IPS DF 4.7 (cell line): ENCODE measurements around the gene SORCS3.

Experiments
- DNase-seq: peaks from one replicate; pipeline ENCODE4 v3.0.0-alpha.2; 2013; ENCODE audit warnings: low spot score; ENCODE audit errors: extremely low read depth

The SORCS3 gene

GRCh38 chr10:104643303-104643663, 2.2 kb downstream of the SORCS3 start:
- DNase-seq: no peak

DNA sequence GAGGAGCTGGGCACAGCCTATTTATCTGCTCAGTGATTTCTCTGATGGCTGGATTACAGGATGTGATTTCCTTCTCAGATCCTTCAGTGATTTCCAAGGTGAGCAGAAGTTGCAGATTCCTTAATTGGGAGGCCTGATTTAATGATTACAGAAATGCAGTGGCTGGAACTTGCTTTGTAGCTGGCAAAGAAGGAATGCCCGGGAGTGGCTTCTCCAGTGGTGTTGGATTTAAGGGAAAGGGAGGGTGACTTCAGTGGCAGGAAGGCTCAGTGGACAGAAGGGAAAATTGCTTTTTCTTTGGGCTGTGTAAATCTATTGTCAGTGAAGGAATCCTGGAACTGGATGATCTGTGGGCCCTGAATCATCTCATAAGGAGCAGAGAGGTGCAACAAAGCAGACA, 5.1 kb downstream of the SORCS3 start:
- no peak for DNase-seq

GRCh38 chr10:104648421-104648820, 7.3 kb downstream of the SORCS3 start:
- no peak for DNase-seq

DNA sequence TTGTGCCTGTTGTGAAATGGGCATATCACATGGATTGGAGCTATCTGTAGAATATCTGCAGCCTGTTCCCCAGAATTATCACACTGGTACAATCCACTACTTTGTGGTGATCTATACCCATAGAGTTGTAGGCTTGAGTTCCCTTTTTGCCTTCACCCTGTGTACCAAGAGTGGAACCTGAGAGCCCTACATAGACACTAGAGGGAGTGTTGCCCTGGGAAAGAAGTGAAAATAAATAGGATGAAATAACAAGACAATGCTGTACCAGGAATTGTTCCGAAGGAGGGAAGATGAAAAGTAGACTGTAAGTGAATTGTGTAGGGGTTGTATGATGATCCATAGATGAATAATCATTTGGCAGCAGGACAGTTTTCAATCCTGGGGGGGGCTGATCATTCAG, 9.0 kb downstream of the SORCS3 start:
- no peak for DNase-seq

DNA sequence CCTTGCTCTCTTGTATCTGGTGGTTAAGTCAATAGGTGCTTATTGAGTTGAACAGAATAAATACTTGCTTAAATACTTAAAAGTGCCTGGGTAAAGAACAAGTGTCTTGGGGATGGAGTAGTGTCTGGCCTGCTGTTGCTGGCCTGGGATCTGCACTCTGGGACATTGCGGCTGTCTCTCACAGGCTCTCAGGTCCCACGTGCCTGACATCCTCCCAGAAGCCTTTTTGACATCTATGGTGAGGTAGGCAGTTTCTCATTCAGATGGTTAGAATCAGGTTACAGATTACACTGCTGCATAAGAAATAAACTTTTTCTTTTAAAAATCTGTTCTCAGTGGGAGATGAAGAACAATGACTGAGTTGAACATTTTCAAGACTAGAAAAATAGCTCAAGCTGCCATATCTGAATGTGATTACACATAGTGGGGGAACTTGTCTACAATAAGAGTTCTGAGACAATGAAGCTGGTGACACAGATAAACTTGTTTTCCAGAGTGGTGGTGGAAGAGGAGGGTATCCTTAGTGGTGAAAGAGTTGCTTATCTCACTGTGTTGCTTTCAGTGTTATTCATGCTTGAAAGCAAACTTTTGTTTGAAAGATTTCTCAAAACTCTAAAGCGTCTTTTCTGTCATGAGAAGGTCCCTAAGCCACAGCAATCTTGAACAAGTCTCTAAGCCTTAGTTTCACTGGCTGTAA, 9.7 kb downstream of the SORCS3 start:
- DNase-seq: no peak

DNA sequence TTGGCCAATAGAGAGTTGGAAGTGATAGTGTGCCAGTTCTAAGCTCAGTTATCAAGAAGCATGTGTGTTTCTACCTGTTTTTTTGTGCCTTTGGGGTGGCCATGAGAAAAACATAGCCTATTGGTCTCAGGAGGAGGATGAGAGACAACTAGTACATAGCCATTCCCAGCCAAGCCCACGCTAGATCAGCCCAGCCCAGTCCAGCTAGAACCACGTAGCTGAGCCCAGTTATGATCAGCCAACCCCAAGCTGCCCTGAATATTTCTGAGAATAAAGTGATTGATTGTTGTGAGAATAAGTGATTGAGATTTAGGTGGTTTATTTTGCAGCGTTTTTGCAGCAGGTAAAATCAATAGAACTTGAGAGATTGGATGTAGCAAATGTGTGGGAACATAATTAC, 15.9 kb downstream of the SORCS3 start:
- no peak for DNase-seq

DNA sequence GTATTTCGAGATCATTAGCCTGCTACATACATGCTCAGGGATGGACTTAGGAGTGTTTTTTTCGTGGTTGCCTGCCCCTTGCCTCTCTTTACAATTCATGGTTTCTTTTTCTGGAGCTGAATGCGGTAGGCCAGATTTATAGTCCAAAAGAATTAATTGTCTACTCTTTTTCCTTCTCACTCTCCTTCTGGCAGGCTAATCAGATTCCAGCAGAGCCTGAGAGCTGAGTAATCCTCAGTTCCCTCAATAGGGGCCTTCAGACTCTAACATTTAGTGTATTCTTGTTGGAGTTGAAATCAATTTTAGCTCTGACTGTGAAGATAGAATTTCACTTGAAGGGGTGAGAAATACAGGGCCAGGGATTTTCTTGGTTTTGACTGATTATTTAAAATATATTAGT, 16.4 kb downstream of the SORCS3 start:
- no peak for DNase-seq

DNA sequence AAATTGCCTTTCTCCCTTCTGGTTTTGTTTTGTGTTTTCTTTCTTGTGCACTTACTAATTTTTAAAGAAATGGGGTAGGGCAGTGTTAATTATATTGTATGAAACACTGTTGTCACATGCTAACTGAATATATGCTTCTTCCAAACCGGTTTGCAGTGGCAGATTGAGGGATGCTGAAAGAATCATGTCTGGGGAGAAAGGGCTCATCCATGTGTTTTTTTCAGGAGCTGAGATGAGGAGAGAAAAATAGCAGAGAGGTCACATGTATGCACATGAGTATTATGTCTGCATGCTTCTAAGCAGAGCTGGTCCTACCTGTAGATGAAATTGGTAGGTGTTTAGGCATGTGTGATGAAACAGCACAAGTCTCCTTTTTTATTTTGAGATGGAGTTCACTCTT, 17.0 kb downstream of the SORCS3 start:
- DNase-seq: no peak

DNA sequence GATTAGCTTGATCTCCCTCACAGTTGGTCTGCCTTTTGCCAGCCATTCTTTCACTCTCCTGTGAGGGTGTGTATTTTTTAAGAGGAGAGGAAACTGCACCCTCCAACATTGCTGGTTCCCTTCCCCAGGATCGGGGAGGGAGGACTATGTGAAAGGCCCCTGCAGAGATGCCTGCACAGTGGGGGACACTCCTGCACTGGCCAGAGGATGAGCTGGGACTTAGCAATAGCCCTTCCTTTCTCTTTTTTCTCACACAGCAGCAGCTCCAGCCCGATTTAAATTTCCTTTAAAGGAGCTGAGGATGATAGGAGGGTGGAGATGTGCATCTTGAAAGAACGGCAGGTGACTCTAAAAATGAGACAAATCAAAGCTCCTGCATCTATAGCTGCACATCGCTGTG, 18.7 kb downstream of the SORCS3 start:
- DNase-seq: no peak

GRCh38 chr10:104663076-104663475, 22.0 kb downstream of the SORCS3 start:
- no peak for DNase-seq

- DNase-seq: no peak
Measured at GRCh38 chr10:104663563-104663962, 22.5 kb downstream of the SORCS3 start.

- no peak for DNase-seq
Measured at GRCh38 chr10:104664205-104664604, 23.1 kb downstream of the SORCS3 start.

- DNase-seq: no peak
Measured at GRCh38 chr10:104665174-104665573, 24.1 kb downstream of the SORCS3 start.

DNA sequence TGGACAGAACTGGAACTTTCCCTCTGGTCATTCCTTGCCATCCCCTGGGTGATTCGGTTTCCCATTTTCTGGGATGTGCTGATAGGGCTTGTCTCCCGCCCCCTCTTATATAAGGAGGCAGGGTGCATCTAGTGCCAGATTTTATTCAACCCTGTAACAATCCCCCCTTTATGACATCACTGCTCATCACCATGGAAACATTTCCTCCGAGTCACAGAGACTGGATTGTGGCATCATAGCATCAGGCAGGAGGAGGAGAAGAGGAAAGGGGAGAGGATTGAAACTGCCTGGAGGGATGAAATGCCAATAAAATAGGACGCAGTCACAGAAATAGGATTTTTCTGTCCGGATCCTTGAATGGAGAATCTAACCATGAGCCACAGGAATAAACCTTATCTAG, 25.0 kb downstream of the SORCS3 start:
- no peak for DNase-seq

GRCh38 chr10:104676874-104677273, 35.8 kb downstream of the SORCS3 start:
- no peak for DNase-seq

- DNase-seq: no peak
Measured at GRCh38 chr10:104678658-104679057, 37.6 kb downstream of the SORCS3 start.

GRCh38 chr10:104680467-104681401, 39.6 kb downstream of the SORCS3 start:
- DNase-seq: peak; percentile 14

DNA sequence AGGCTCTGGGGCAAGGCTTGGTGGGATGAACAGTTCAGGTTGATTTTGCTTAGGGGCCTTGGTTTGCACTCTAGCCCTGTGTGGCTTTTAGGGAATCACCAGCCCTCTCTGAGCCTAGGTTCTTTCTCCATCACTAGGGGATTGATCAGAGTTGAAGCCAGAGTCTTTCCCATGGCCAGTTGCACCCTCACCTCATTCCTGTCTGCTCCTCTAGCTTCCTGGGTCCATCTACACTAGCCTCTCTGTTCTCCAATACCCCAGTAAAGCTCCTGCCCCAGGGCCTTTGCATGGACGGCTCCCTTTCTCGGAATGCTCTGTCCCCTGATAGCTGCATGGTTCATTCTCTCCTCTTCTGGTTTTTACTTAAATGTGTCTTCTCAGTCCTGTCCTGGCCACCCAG, 40.4 kb downstream of the SORCS3 start:
- DNase-seq: no peak

DNA sequence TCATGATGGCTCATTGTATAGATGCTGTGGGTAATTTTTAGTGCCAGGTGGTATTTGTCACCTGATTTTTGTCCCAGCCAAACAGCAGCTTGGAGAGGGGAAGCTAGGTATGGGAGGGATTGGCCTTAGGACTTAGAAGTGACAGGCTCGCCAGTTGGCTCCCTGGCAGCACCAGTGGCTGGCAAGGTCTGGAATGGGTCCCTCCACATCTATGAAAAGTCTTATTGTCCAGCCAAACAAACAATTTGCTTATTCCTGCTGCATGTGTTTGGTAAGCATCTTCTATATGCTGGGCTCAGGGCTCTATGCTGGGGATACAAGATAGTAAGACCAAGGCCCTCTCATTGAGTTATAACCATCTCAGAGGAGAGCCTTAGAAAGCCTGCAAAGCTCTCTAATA, 42.5 kb downstream of the SORCS3 start:
- DNase-seq: no peak

DNA sequence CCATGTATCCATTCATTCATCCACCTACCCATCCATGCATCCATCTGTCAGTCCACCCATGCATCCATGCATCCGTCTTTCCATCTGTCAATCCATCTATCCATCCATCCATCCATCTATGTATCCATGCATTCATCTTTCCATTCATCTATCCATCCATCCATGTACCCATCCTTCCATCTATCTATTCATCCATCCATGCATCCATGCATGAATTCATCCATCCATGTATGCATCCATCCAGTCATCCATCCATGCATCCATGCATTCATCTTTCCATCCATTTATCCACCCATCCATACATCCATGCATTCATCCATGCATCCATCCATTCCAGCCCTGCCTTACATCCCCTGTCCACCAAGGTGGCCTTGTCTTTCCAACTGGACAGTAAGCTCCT, 45.7 kb downstream of the SORCS3 start:
- DNase-seq: no peak

DNA sequence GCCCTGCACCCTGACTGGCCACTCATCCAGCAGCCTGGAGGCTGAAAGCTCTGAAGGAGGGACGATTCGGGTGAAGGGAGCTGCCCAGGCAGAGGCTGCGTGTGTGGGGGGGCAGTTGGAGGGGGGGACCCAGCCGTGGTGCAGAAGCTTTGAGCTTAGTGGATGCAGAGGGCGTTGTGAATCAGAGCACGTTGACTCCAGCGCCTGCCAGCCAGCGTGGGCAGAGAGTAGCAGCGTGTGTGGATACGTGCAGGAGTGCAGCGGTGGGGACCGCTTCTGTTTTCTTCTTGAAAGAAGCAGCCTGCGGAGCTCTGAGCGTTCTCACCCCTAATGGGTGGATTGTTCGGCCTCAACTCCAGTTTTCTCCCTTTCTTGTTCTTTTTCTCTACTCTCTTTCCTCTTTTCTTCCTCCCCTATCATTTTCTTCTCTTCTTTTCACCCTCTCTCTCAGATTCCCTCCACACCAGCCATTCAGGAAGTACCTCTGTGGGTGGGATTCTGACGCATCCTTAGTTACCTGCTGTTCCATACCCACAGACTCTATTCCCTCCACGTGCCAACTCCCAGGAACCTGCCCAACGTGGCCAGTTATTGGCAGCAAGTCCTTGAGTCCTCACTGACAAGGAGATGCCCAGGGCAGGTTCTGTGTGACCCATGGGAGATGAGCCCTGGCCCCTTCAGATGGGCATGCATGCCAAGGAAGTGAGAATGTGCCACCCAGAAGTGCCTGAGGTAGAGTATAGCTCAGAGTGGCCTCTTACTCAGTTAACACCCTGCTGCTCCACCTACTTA, 47.4 kb downstream of the SORCS3 start:
- no peak for DNase-seq

- DNase-seq: no peak
Measured at GRCh38 chr10:104689105-104689504, 48.0 kb downstream of the SORCS3 start.
